Measurements from ENCODE around the gene G6PC2.
"Not testable (repeated sequence)": the region's sequence is repeated elsewhere in the genome, so short reads cannot be mapped to it uniquely, and the experiment has no call there.

Gene G6PC2

GRCh38 chr2:168907940-168908662, 7.0 kb downstream of the G6PC2 start:
- no peak for DNase-seq

GRCh38 chr2:168910330-168910729, 9.2 kb downstream of the G6PC2 start:
- no peak for DNase-seq

GRCh38 chr2:168912466-168912865, 11.4 kb downstream of the G6PC2 start:
- peak in 1 of 3 donors; percentile 18 for DNase-seq

GRCh38 chr2:168912901-168913369, 11.8 kb downstream of the G6PC2 start:
- peak in 2 of 3 donors; percentile 26 to 39 for DNase-seq

GRCh38 chr2:168913495-168913894, 12.4 kb downstream of the G6PC2 start:
- DNase-seq: no peak

- DNase-seq: no peak
Measured at GRCh38 chr2:168915441-168916330, 14.6 kb downstream of the G6PC2 start.

GRCh38 chr2:168916331-168916675, 15.2 kb downstream of the G6PC2 start:
- no peak for DNase-seq

- peak; percentile 57 to 73 (median 65) for DNase-seq
Measured at GRCh38 chr2:168920504-168921157, 19.5 kb downstream of the G6PC2 start.

GRCh38 chr2:168926621-168927386, 25.7 kb downstream of the G6PC2 start:
- DNase-seq: no peak

GRCh38 chr2:168928113-168928831, 27.2 kb downstream of the G6PC2 start:
- no peak for DNase-seq

GRCh38 chr2:168929031-168929430, 27.9 kb downstream of the G6PC2 start:
- no peak for DNase-seq

GRCh38 chr2:168930242-168930641, 29.2 kb downstream of the G6PC2 start:
- DNase-seq: no peak

GRCh38 chr2:168932174-168932573, 31.1 kb downstream of the G6PC2 start:
- not testable (repeated sequence) for DNase-seq

- no peak for DNase-seq
Measured at GRCh38 chr2:168934826-168935225, 33.7 kb downstream of the G6PC2 start.

GRCh38 chr2:168935810-168936581, 34.9 kb downstream of the G6PC2 start:
- DNase-seq: peak; percentile 63 to 85 (median 79)

GRCh38 chr2:168939061-168939460, 38.0 kb downstream of the G6PC2 start:
- no peak for DNase-seq

GRCh38 chr2:168939918-168940317, 38.8 kb downstream of the G6PC2 start:
- no peak for DNase-seq

- no peak for DNase-seq
Measured at GRCh38 chr2:168941297-168941696, 40.2 kb downstream of the G6PC2 start.

GRCh38 chr2:168944065-168944464, 43.0 kb downstream of the G6PC2 start:
- DNase-seq: no peak

- no peak for DNase-seq
Measured at GRCh38 chr2:168945508-168945907, 44.4 kb downstream of the G6PC2 start.

- peak; percentile 47 to 57 (median 47) for DNase-seq
Measured at GRCh38 chr2:168948621-168949212, 47.6 kb downstream of the G6PC2 start.
